IMR-90 (cell line): ENCODE results near the gene MRTFB. TPM values are rescaled to one million over a fixed set of nuclear protein-coding genes. Genes with fewer than 3 reads are reported as not detected.

ENCODE experiments used
- ATAC-seq: fragments of 200-7000 bp; cut with Tn5 transposase; 2 replicates; pipeline ENCODE4 v1.9.1; 2020; ENCODE audit warnings: low read depth, mild to moderate bottlenecking, moderate library complexity
- BruUV-seq: library from RNA; stranded (reverse); fragments of 400-500 nt; replicated peaks from 2 replicates; lab custom pipeline; 2021; lab: Mats Ljungman, UMichigan
- CTCF ChIA-PET: fragments of 300-600 bp; formaldehyde crosslinking; extraction: SDS; loops from one replicate; lab custom pipeline; 2021; ENCODE audit warnings: antibody characterized with exemption; lab: Yijun Ruan, JAX
- POLR2A ChIA-PET: fragments of 300-600 bp; sonication (Branson Sonifier 250); formaldehyde crosslinking; loops from one replicate; lab custom pipeline; 2022; ENCODE audit warnings: antibody characterized with exemption; ENCODE audit not compliant: unreplicated experiment; lab: Charles Lee
- DNase-seq: peaks from one replicate; pipeline ENCODE4 v3.0.0; 2013
- H2AFZ ChIP-seq: replicated peaks from 2 replicates; pipeline ENCODE3; 2013; ENCODE audit warnings: low read length, mild to moderate bottlenecking; ENCODE audit not compliant: poor library complexity
- H2AK5ac ChIP-seq: 2 replicates; pipeline ENCODE4 v1.6.1; 2013; ENCODE audit warnings: low read depth, low read length, inconsistent platforms
- H2AK9ac ChIP-seq: replicated peaks from 2 replicates; pipeline ENCODE3; 2013; ENCODE audit warnings: mild to moderate bottlenecking, low read depth, low read length, moderate library complexity; ENCODE audit not compliant: poor library complexity
- H2BK120ac ChIP-seq: 2 replicates; pipeline ENCODE4 v1.6.1; 2013; ENCODE audit warnings: low read depth, low read length, inconsistent platforms
- H2BK15ac ChIP-seq: 3 replicates; pipeline ENCODE4 v1.6.1; 2013; ENCODE audit warnings: low read depth, low read length, inconsistent platforms
- H2BK20ac ChIP-seq: 2 replicates; pipeline ENCODE4 v1.6.1; 2013; ENCODE audit warnings: low read depth, mild to moderate bottlenecking, inconsistent platforms, low read length, moderate library complexity
- H2BK5ac ChIP-seq: 2 replicates; pipeline ENCODE4 v1.6.1; 2013; ENCODE audit warnings: mild to moderate bottlenecking, low read depth, low read length, inconsistent platforms; ENCODE audit not compliant: poor library complexity, severe bottlenecking
- H3K14ac ChIP-seq: replicated peaks from 2 replicates; pipeline ENCODE4 v1.6.1; 2013; ENCODE audit warnings: low read depth, low read length, inconsistent platforms
- H3K18ac ChIP-seq: 2 replicates; pipeline ENCODE4 v1.6.1; 2013; ENCODE audit warnings: low read depth, low read length, control low read depth
- H3K23ac ChIP-seq: 2 replicates; pipeline ENCODE4 v1.6.1; 2013; ENCODE audit warnings: low read depth, low read length, inconsistent platforms
- H3K27ac ChIP-seq: 2 replicates; pipeline ENCODE4 v1.5.1; 2013; ENCODE audit warnings: mild to moderate bottlenecking, control low read depth, low read length; ENCODE audit not compliant: insufficient read depth
- H3K27me3 ChIP-seq: 2 replicates; pipeline ENCODE4 v1.6.1; 2013; ENCODE audit warnings: low read length; ENCODE audit not compliant: control insufficient read depth, insufficient read depth
- H3K36me3 ChIP-seq: 2 replicates; pipeline ENCODE4 v1.6.1; 2013; ENCODE audit warnings: low read length, mixed read lengths; ENCODE audit not compliant: control insufficient read depth, insufficient read depth
- H3K4ac ChIP-seq: 2 replicates; pipeline ENCODE4 v1.6.1; 2013; ENCODE audit warnings: low read depth, low read length, inconsistent platforms
- H3K4me1 ChIP-seq: 2 replicates; pipeline ENCODE4 v1.6.1; 2013; ENCODE audit warnings: low read length, mixed read lengths; ENCODE audit not compliant: control insufficient read depth, insufficient read depth
- H3K4me2 ChIP-seq: 2 replicates; pipeline ENCODE4 v1.6.1; 2013; ENCODE audit warnings: low read depth, mild to moderate bottlenecking, control low read depth, low read length, moderate library complexity
- H3K4me3 ChIP-seq: 2 replicates; pipeline ENCODE4 v1.5.1; 2013; ENCODE audit warnings: low read depth, mild to moderate bottlenecking, control low read depth, low read length, moderate library complexity; ENCODE audit not compliant: insufficient read depth
- H3K56ac ChIP-seq: 2 replicates; pipeline ENCODE4 v1.6.1; 2013; ENCODE audit warnings: low read length, inconsistent platforms; ENCODE audit not compliant: insufficient read depth; ENCODE audit errors: extremely low read depth
- H3K79me1 ChIP-seq, 2 experiments: 2 replicates each; pipeline ENCODE4 v1.6.1; 2013; ENCODE audit warnings: low read length in 2 of 2, inconsistent platforms in 1 of 2, low read depth in 1 of 2
- H3K9ac ChIP-seq: 2 replicates; pipeline ENCODE4 v1.6.1; 2013; ENCODE audit warnings: low read depth, low read length, control low read depth
- H3K9me1 ChIP-seq: 2 replicates; pipeline ENCODE4 v1.6.1; 2013; ENCODE audit warnings: low read length, inconsistent platforms; ENCODE audit not compliant: insufficient read depth
- H3K9me3 ChIP-seq: 2 replicates; pipeline ENCODE4 v1.6.1; 2013; ENCODE audit warnings: low read length; ENCODE audit not compliant: control insufficient read depth, insufficient read depth
- H4K20me1 ChIP-seq: 2 replicates; pipeline ENCODE4 v1.6.1; 2013; ENCODE audit warnings: low read length, inconsistent platforms; ENCODE audit not compliant: insufficient read depth
- H4K5ac ChIP-seq: 2 replicates; pipeline ENCODE4 v1.6.1; 2013; ENCODE audit warnings: mild to moderate bottlenecking, low read depth, low read length, control low read depth
- H4K8ac ChIP-seq, 2 experiments: 2 replicates each; pipeline ENCODE4 v1.6.1; 2013; ENCODE audit warnings: low read depth in 2 of 2, low read length in 2 of 2, control low read depth in 1 of 2, inconsistent platforms in 1 of 2
- H4K91ac ChIP-seq: 2 replicates; pipeline ENCODE4 v1.6.1; 2013; ENCODE audit warnings: low read depth, low read length, inconsistent platforms; ENCODE audit not compliant: insufficient read depth
- MAFK ChIP-seq: IDR thresholded peaks from 2 replicates; pipeline ENCODE4 v1.6.1; 2012; ENCODE audit warnings: low read depth, low read length, improper control_type of control experiment
- MAZ ChIP-seq: IDR thresholded peaks from 2 replicates; pipeline ENCODE4 v1.6.1; 2012; ENCODE audit warnings: low read depth, mild to moderate bottlenecking, low read length, improper control_type of control experiment, moderate library complexity, borderline replicate concordance
- NFE2L2 ChIP-seq: fragments of 150-350 bp; IDR thresholded peaks from 2 replicates; pipeline ENCODE4 v1.6.1; 2016; ENCODE audit warnings: low read depth, mild to moderate bottlenecking, low read length
- POLR2A ChIP-seq: IDR thresholded peaks from 2 replicates; pipeline ENCODE4 v1.6.1; 2012; ENCODE audit warnings: mild to moderate bottlenecking, low read depth, low read length
- RAD21 ChIP-seq: IDR thresholded peaks from 2 replicates; pipeline ENCODE4 v1.6.1; 2012; ENCODE audit warnings: low read length, improper control_type of control experiment
- RCOR1 ChIP-seq: IDR thresholded peaks from 2 replicates; pipeline ENCODE4 v1.6.1; 2012; ENCODE audit warnings: mild to moderate bottlenecking, low read length, improper control_type of control experiment; ENCODE audit not compliant: insufficient replicate concordance
- RFX5 ChIP-seq: IDR thresholded peaks from 2 replicates; pipeline ENCODE4 v1.8.0; 2012; ENCODE audit warnings: low read depth, mild to moderate bottlenecking, low read length, moderate library complexity
- SMC3 ChIP-seq: fragments of 150-350 bp; IDR thresholded peaks from 2 replicates; pipeline ENCODE4 v1.6.1; 2016; ENCODE audit warnings: low read depth, mild to moderate bottlenecking, antibody characterized with exemption, low read length, moderate library complexity
- WGBS, 2 experiments: methylation state at CpG; one replicate each; pipeline versions ENCODE4 v1.1.5 to v1.1.7; 2013; ENCODE audit warnings: missing lambda C conversion rate in 2 of 2; ENCODE audit not compliant: insufficient read length in 1 of 2; ENCODE audit errors: extremely low coverage in 2 of 2; 5-methylcytosine and 5-hydroxymethylcytosine counted together
- dilution Hi-C: fragments of 300-500 bp; cut with HindIII; formaldehyde crosslinking; loops from one replicate; pipeline ENCODE4 v1.14.3; 2018; ENCODE audit warnings: low sequenced_read_pairs; ENCODE audit not compliant: unreplicated experiment
- in situ Hi-C: fragments of 300-500 bp; cut with MboI; formaldehyde crosslinking; loops from 3 replicates; pipeline ENCODE4 v1.14.3; 2019; ENCODE audit warnings: low sequenced_read_pairs, inconsistent platforms, mixed read lengths
- intact Hi-C: fragments of 100-400 bp; cut with micrococcal nuclease; formaldehyde crosslinking; loops from 2 replicates; pipeline ENCODE4 v1.10.0; 2022
- polyA plus RNA-seq, 3 experiments: library from polyadenylated mRNA; depleted of rRNA; stranded (reverse); fragments of >200 nt; gene quantifications; 2 replicates each; pipeline ENCODE4 v1.2.3, GENCODE V29; 2012; ENCODE audit warnings: low replicate concordance in 1 of 3
- total RNA-seq: library from RNA; depleted of rRNA; stranded (reverse); fragments of >200 nt; gene quantifications from 2 replicates; pipeline ENCODE4 v1.2.3, GENCODE V29; 2012
- TF ChIP-seq, protein P1 (sequence below): fragments of 150-350 bp; IDR thresholded peaks from 2 replicates; pipeline ENCODE4 v1.6.1; 2016; ENCODE audit warnings: low read depth, mild to moderate bottlenecking, low read length, moderate library complexity, borderline replicate concordance

Gene MRTFB
- total and polyA plus RNA-seq, 2 of the 4 experiments (the other 2 are of a cell fraction) = 4.4 to 5.4 TPM

DNA sequence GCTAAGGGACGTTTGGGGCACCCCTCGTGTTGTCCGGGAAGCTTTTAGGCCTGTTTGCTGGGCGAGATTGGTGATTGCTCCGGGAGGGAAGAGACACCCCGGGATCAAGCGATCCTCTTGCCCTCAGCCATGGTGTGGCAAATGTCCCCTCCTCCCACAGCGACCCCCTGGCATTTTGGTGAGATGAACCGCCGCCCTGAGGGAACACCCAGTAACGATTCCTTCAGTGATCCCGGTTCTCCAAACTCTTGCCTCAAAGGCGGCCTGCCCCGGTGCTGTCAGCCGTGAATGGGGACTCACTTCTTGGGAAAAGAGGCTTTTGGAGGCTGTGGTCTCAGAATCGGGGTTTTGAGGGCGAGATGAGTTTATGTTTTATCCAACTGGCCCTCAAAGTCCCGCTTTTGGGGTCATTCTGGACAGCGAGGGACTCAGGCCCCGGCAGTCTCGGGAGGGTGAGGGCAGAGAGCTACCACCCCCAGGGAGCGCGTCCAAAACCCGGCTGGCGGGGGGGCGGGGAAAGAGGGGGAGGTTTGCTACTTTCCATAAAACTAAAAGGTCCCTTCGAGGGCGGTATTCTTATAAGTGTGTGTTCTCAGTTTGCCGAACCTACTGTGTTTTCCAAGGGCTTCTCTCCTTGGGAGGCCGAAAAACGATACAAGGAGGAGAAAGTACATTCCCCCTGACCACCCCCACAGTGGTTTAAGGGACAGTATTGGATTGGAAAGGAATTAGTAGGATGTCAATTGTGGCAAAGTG lies 232.7 kb downstream of the MRTFB start:
- ATAC-seq (no peak), DNase-seq (no peak)
- peak overlapping the region; percentile 64 for H3K27ac ChIP-seq
- no peaks in the 10 kb centered on the region for H3K9me3 ChIP-seq
- H3K36me3 ChIP-seq = no peaks in the 10 kb centered on the region
- peak overlapping the region; percentile 19; the same call in 1 of the 2 replicates for H4K91ac ChIP-seq
- H3K79me1 ChIP-seq = peaks cover 10 to 54% of the 10 kb centered on the region in 2 experiments
- TF ChIP-seq RAD21 = no peak
- TF ChIP-seq MAFK = no peak
- no peak for TF ChIP-seq RFX5
- TF ChIP-seq SMC3 = no peak
- no peak for TF ChIP-seq POLR2A
- no peak for TF ChIP-seq RCOR1
- TF ChIP-seq MAZ = no peak
- TF ChIP-seq NFE2L2 = no peak
- TF ChIP-seq, protein P1, sequence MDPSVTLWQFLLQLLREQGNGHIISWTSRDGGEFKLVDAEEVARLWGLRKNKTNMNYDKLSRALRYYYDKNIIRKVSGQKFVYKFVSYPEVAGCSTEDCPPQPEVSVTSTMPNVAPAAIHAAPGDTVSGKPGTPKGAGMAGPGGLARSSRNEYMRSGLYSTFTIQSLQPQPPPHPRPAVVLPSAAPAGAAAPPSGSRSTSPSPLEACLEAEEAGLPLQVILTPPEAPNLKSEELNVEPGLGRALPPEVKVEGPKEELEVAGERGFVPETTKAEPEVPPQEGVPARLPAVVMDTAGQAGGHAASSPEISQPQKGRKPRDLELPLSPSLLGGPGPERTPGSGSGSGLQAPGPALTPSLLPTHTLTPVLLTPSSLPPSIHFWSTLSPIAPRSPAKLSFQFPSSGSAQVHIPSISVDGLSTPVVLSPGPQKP = no peak
- H3K9me1 ChIP-seq = peaks cover 8% of the 10 kb centered on the region; the same call in 1 of the 2 replicates
- no TSS peak for BruUV-seq
- intact Hi-C loops = loop anchor here (2.0 kb wide), 2 partner anchors 61 to 297 kb away; no protein-coding TSS in a partner anchor
- H2BK20ac ChIP-seq = no peak overlapping the region
- peak overlapping the region; percentile 45 for H3K23ac ChIP-seq
- peak overlapping the region; percentile 95 for H2AK9ac ChIP-seq
- ChIA-PET CTCF (interaction anchor here (1.2 kb wide), 1 partner anchor 225 kb away, joined by 3 read pairs; no protein-coding TSS in a partner anchor), POLR2A (no interaction called here)
- peak overlapping the region; percentile 59 for H3K56ac ChIP-seq
- H4K5ac ChIP-seq = no peak overlapping the region; the same call in 1 of the 2 replicates
- no peaks in the 10 kb centered on the region for H3K27me3 ChIP-seq
- H4K20me1 ChIP-seq = peaks cover 47% of the 10 kb centered on the region
- peaks cover 23% of the 10 kb centered on the region for H3K4me1 ChIP-seq
- peak overlapping the region; percentile 96 for H3K4me2 ChIP-seq
- H2BK5ac ChIP-seq = peak overlapping the region; percentile 15
- peak overlapping the region; percentile 26; the same call in 1 of the 3 replicates for H2BK15ac ChIP-seq
- peak overlapping the region; percentile 18; the same call in 1 of the 2 replicates for H2BK120ac ChIP-seq
- H3K9ac ChIP-seq = peak overlapping the region; percentile 88
- H4K8ac ChIP-seq = peak overlapping the region in 1 of 2 experiments; percentile 15; a peak in 1 of 4 replicates
- H2AK5ac ChIP-seq = peak overlapping the region; percentile 63
- peak overlapping the region; percentile 14 for H3K14ac ChIP-seq
- dilution Hi-C loops = no loop called here
- H3K4ac ChIP-seq = peak overlapping the region; percentile 58
- H3K4me3 ChIP-seq = peak overlapping the region; percentile 95
- in situ Hi-C loops = loop anchor here (10.0 kb wide), 1 partner anchor 91 kb away; no protein-coding TSS in a partner anchor
- WGBS, 2 experiments = 41% methylated on average over 4 of the region's 31 CpGs; no CpG with 5 or more reads in 1 of the 2 experiments
- H3K18ac ChIP-seq = peak overlapping the region; percentile 15
- H2AFZ ChIP-seq = peak overlapping the region; percentile 77
